NT2/D1 (cell line): ENCODE measurements around the gene TBC1D2.
A peak's percentile ranks its signal among the peaks of the same experiment; 100 is the strongest.

Source experiments
- DNase-seq: peaks from one replicate; pipeline ENCODE4 v3.0.0-alpha.2; 2011; ENCODE audit warnings: low read depth, low spot score
- H3K27me3 ChIP-seq: 2 replicates; pipeline ENCODE4 v1.6.0; 2011; ENCODE audit warnings: mild to moderate bottlenecking; ENCODE audit not compliant: insufficient read length, insufficient read depth
- H3K36me3 ChIP-seq: 2 replicates; pipeline ENCODE4 v1.6.1; 2011; ENCODE audit warnings: mild to moderate bottlenecking, low read length, mixed read lengths; ENCODE audit not compliant: insufficient read depth, insufficient read length
- H3K4me1 ChIP-seq: 2 replicates; pipeline ENCODE4 v1.5.1; 2011; ENCODE audit not compliant: insufficient read depth, insufficient read length
- H3K4me3 ChIP-seq: 2 replicates; pipeline ENCODE4 v1.5.1; 2011; ENCODE audit warnings: low read depth; ENCODE audit not compliant: insufficient read length
- H3K9ac ChIP-seq: 2 replicates; pipeline ENCODE4 v1.6.0; 2011; ENCODE audit warnings: low read depth; ENCODE audit not compliant: insufficient read length
- H3K9me3 ChIP-seq: 2 replicates; pipeline ENCODE4 v1.5.1; 2011; ENCODE audit warnings: mild to moderate bottlenecking, low read length; ENCODE audit not compliant: insufficient read depth
- SUZ12 ChIP-seq: IDR thresholded peaks from 2 replicates; pipeline ENCODE4 v1.6.1; 2011; ENCODE audit not compliant: insufficient read length, insufficient read depth; ENCODE audit errors: extremely low read depth
- YY1 ChIP-seq: IDR thresholded peaks from 2 replicates; pipeline ENCODE4 v1.6.1; 2011; ENCODE audit not compliant: insufficient read length, insufficient read depth
- ZNF274 ChIP-seq: IDR thresholded peaks from 2 replicates; pipeline ENCODE4 v1.6.1; 2011; ENCODE audit warnings: mild to moderate bottlenecking, low read depth, low read length

The TBC1D2 gene

GRCh38 chr9:98229090-98229395 lies 26.4 kb downstream of the TBC1D2 start:
- no peak for DNase-seq
- TF ChIP-seq YY1 (no peak), SUZ12 (no peak), ZNF274 (no peak)
- H3K9me3 ChIP-seq: no peaks in the 10 kb centered on the region
- H3K27me3 ChIP-seq: no peaks in the 10 kb centered on the region
- H3K4me3 ChIP-seq: no peak overlapping the region
- H3K9ac ChIP-seq: no peak overlapping the region
- peaks cover 58% of the 10 kb centered on the region for H3K36me3 ChIP-seq
- peaks cover 2% of the 10 kb centered on the region for H3K4me1 ChIP-seq

DNA sequence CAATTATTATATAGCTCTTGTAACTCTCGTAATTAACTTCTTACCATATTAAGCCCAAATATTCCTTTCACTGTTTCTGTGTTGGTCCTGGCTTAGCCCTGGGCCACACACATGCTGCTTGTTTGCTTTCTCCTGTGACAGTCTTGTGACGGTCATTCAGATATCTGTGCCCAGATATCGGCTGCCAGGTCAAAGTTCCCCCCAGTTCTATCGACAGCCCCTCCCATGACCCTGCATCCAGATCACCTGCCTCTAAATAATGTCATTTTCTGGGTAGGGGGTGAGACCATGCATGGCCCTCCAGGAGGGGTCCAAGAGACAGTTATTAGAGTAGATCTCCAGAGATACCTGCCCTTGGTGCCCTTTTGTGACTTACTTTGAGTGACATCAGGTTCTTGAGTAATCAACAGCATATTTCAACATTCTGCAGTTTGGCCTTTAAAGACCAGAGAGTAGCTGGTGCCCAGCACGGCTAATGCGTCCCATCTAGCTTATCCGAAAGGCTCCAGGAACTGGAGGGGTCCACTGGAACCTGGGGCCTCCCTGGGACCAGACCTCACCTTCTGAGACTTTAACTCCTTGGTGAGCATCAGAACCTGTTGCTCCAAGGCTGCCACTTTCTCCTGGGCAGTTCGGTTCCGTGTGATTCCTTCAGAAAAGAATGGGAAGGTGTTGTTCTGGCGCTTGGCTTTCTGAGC lies 26.9 kb downstream of the TBC1D2 start:
- Histone ChIP-seq H3K4me1 (peaks cover 2% of the 10 kb centered on the region), H3K9me3 (no peaks in the 10 kb centered on the region), H3K9ac (no peak overlapping the region), H3K36me3 (peaks cover 53% of the 10 kb centered on the region), H3K4me3 (no peak overlapping the region), H3K27me3 (no peaks in the 10 kb centered on the region)
- no peak for DNase-seq
- TF ChIP-seq YY1 (no peak), SUZ12 (no peak), ZNF274 (no peak)

DNA sequence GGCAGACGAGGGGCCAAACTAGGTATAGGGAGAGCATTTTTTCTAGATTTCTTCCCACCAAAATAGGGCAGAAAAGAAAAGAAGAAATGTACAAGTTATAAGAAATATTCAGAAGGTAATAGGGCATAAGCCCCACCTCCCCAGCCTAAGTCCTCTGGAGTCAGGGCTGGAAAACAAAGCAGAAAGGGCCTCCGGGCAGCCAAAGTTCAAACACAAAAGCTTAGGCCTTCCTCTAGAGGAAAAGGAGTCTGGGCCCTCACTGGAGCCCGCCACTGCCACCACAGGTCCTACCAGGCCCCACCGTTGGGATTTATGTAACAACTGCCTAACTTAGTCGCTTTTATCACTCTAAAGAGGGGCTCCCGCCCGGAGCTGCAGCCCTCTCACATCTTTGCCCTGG lies 27.6 kb downstream of the TBC1D2 start:
- peaks cover 5% of the 10 kb centered on the region for H3K4me1 ChIP-seq
- TF ChIP-seq ZNF274: no peak
- DNase-seq: no peak
- H3K9ac ChIP-seq: no peak overlapping the region
- H3K9me3 ChIP-seq: no peaks in the 10 kb centered on the region
- peaks cover 46% of the 10 kb centered on the region for H3K36me3 ChIP-seq
- no peak overlapping the region for H3K4me3 ChIP-seq
- no peaks in the 10 kb centered on the region for H3K27me3 ChIP-seq

GRCh38 chr9:98226957-98227356 lies 28.5 kb downstream of the TBC1D2 start:
- Histone ChIP-seq H3K36me3 (peaks cover 41% of the 10 kb centered on the region), H3K9me3 (no peaks in the 10 kb centered on the region)

DNA sequence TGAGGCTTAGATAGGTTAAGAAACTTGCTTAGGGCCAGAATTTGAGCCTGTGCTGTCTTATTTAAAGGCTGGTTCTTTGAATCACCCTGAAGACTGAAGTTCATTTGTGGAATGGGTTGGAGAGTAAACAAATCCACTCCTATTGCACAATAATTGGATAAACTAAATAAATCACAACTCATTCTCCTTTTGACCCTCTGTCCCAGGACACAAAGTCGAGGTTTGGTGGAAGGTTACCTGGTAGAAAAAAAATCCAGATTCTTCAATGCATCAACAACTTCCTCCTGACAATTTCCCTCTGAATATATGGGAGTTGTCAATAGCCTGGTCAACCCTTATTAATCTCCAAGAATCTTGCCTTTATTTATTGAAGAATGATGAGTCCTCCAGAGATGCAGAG lies 28.9 kb downstream of the TBC1D2 start:
- H3K4me1 ChIP-seq: peaks cover 6% of the 10 kb centered on the region
- no peak overlapping the region for H3K9ac ChIP-seq
- peaks cover 45% of the 10 kb centered on the region for H3K36me3 ChIP-seq
- no peaks in the 10 kb centered on the region for H3K27me3 ChIP-seq
- H3K9me3 ChIP-seq: no peaks in the 10 kb centered on the region
- TF ChIP-seq ZNF274: no peak
- TF ChIP-seq SUZ12: no peak
- TF ChIP-seq YY1: no peak
- no peak for DNase-seq
- H3K4me3 ChIP-seq: no peak overlapping the region

More at GRCh38 chr9:98226957-98227356, 28.5 kb downstream of the TBC1D2 start:
- Histone ChIP-seq H3K4me3 (no peak overlapping the region), H3K27me3 (no peaks in the 10 kb centered on the region), H3K4me1 (peaks cover 6% of the 10 kb centered on the region), H3K9ac (no peak overlapping the region)
- TF ChIP-seq SUZ12: no peak
- no peak for TF ChIP-seq YY1
- TF ChIP-seq ZNF274: no peak
- no peak for DNase-seq

DNA sequence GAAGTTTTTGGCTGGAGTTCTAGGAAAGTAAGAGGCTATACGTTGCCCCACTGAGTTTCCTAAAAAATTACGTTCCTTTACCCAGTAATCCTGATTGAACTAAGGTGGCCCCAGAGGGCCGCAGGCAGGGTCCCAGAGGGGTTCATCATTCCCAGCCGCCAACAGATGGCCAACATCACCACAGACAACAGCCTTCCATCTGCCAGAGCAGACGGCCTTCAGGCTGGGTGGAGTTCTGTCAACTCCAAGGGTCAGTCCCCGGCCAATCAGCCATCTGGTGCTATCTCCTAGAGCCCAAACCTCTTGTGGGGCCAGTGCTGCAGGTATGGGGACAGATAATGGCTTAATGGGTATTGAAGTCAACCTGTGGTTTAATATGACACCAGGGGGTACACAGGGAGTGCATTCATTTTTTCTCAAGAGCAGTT lies 30.4 kb downstream of the TBC1D2 start:
- peaks cover 13% of the 10 kb centered on the region for H3K4me1 ChIP-seq
- DNase-seq: no peak
- no peak overlapping the region for H3K4me3 ChIP-seq
- H3K36me3 ChIP-seq: peaks cover 52% of the 10 kb centered on the region
- TF ChIP-seq SUZ12: no peak
- TF ChIP-seq ZNF274: no peak
- no peaks in the 10 kb centered on the region for H3K27me3 ChIP-seq
- H3K9me3 ChIP-seq: no peaks in the 10 kb centered on the region
- no peak overlapping the region for H3K9ac ChIP-seq

DNA sequence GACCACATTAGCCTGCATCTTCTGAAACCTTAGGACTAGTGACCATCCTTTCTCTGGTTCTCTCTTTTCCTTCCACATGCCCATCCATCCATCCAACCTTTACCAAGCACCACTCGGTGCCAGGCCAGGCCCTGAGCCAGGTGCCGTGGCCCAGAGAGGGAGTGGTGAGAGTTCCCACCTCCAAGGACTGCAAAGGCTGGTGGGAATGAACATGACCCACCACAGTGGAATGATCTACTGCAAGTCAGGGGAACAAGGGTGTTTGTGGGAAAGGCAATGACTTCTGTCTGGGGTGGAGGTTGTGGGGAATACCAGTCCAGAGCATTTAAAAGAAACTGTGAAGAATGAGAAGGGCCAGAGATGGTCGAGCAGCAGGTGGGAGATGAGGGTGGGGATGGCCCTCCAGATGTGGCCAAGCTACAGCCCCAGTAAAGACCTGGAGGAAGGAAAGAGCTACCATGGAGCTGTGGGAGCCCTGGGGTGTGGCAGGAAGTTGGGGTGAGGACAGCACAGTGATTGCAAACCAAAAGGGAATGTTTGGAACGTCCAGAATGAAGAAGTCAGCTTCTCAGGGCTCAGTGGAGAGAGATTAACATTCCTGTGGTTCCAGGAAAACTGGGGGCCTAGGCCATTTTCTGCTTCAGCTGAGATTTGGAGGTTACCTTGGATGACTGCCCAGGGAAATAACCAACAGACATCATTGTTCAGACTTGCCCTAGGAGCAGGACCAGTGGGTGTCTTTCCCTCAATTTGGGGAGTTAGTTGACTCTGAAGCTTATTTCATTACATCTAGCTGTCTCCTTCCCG lies 32.4 kb downstream of the TBC1D2 start:
- Histone ChIP-seq H3K9me3 (no peaks in the 10 kb centered on the region), H3K4me1 (peaks cover 19% of the 10 kb centered on the region), H3K36me3 (peaks cover 43% of the 10 kb centered on the region), H3K27me3 (no peaks in the 10 kb centered on the region), H3K4me3 (no peak overlapping the region), H3K9ac (no peak overlapping the region)
- TF ChIP-seq YY1 (no peak), ZNF274 (no peak), SUZ12 (no peak)
- DNase-seq: peak; percentile 68
